Forelimb muscle (tissue), 1 donor: ENCODE data around the gene NGDN. TPM values are rescaled to one million over a fixed set of nuclear protein-coding genes. Genes with fewer than 3 reads are reported as not detected.

Experiments used
- DNase-seq: peaks from one replicate; pipeline ENCODE4 v3.0.0-alpha.2; 2013; ENCODE audit warnings: low read depth
- polyA plus RNA-seq: library from polyadenylated mRNA; unstranded; fragments of 120-200 nt; gene quantifications from one replicate; pipeline ENCODE4 v1.2.1, GENCODE V29; 2013; ENCODE audit not compliant: insufficient read length

NGDN gene
- polyA plus RNA-seq, 1 donor: 35.1 TPM

DNA sequence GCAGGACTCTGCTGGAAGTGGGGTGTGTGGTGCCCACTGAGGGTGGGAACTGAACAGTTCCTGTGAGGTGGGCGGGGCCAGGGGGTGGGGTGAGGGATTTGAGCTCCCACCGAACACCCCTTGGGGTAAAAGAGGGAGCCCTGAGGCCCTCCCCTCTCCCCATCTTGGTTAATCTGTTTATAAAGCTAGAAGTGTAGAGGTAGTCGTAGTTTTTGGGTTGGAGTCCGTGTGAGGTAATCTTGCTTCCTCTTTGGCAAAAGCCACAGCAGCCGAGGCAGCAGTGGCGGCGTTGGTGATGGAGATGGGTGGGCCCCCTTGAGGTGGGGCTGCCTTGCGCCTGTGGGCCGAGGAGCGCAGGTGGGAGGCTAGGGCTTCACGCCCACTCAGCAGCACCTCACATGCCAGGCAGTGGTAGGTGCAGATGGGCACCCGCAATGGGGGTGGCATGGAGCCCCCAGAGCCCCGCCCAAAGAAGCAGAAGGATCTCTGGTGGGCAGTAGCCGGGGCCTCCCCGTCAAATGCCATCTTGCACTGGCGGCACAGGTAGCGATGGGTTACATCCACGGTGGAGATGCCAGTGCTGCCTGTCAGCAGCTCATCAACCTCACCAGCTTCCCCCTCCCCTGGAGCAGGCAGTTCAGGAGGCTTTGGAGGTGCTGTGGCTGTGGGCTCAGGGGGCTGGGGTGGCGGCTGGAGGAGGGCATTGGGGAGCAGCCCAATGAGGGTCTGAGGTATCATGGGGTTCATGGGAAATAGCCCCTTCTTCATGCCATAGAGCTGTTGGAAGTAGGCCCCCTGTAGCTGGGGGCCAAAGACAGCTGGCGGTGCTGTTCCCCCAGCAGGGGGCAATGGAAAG lies 52.5 kb downstream of the NGDN start:
- no peak for DNase-seq

GRCh38 chr14:23522643-23523198 lies 53.2 kb downstream of the NGDN start:
- no peak for DNase-seq

DNA sequence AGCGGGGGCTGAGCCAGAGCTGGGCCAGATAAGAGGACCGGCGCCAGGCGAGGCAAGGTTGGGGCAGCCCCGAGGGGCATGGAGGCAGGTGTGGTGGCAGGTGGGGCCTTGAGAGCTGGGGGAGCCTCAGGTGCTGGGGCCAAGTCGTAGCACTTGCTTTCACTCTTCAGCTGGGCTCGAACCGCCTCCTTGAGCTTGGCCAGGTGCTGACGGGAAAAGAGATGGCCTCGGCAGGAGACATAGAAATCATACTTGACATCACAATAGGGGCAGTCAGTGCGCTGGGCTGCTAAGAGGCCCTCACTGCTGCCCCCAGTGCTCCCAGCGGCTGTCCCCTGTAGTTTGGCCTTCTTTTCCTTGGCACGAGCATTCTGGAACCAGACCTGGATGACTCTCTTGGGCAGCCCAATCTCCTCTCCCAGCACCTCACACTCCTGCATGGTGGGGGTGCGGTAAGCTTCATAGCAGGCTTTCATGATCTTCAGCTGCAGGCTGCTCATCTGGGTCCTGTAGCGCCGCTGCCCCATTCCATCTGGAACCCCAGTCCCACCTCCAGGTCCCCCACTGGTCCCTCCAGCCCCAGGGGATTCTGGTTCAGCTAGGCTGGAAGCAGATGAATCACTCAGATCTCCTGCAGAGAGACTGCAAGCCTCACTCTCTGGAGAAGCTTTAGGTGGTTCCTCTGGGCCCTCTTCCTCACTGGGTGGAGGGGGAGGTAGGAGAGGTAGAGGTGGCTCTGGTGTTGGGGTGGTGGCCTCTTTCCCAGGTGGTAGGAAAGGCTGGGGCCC lies 53.9 kb downstream of the NGDN start:
- no peak for DNase-seq

GRCh38 chr14:23524954-23525353 lies 55.5 kb downstream of the NGDN start:
- no peak for DNase-seq

GRCh38 chr14:23525611-23526010 lies 56.1 kb downstream of the NGDN start:
- no peak for DNase-seq

Other genes starting within 250 kb of the NGDN start
- gene RNF212B, start 231.8 kb upstream of the NGDN start, polyA plus RNA-seq: 0.59 TPM
- gene HOMEZ, start 183.6 kb upstream of the NGDN start, polyA plus RNA-seq: 11.1 TPM
- gene PPP1R3E, start 166.8 kb upstream of the NGDN start, polyA plus RNA-seq: 18.5 TPM
- 30.9 TPM for gene BCL2L2, start 162.9 kb upstream of the NGDN start, polyA plus RNA-seq
- gene PABPN1, start 148.2 kb upstream of the NGDN start, polyA plus RNA-seq: 114 TPM
- 23.3 TPM for gene SLC22A17, start 116.8 kb upstream of the NGDN start, polyA plus RNA-seq
- 69.2 TPM for gene EFS, start 104.5 kb upstream of the NGDN start, polyA plus RNA-seq
- gene IL25, start 96.9 kb upstream of the NGDN start, polyA plus RNA-seq: not detected
- gene CMTM5, start 92.7 kb upstream of the NGDN start, polyA plus RNA-seq: 1.4 TPM
- gene MYH6, start 61.4 kb upstream of the NGDN start, polyA plus RNA-seq: 7.0 TPM
- gene MYH7, start 34.0 kb upstream of the NGDN start, polyA plus RNA-seq: 932 TPM
- gene ZFHX2, start 82.1 kb downstream of the NGDN start, polyA plus RNA-seq: 1.5 TPM
- 12.8 TPM for gene THTPA, start 86.6 kb downstream of the NGDN start, polyA plus RNA-seq
- 15.3 TPM for gene AP1G2, start 98.1 kb downstream of the NGDN start, polyA plus RNA-seq
- 0.66 TPM for gene JPH4, start 109.1 kb downstream of the NGDN start, polyA plus RNA-seq
- gene DHRS2, start 166.7 kb downstream of the NGDN start, polyA plus RNA-seq: 0.11 TPM